GM10248 (cell line): ENCODE results near the gene NIF3L1.

ENCODE experiments used
- CTCF ChIA-PET: fragments of 300-600 bp; sonication (Branson Sonifier 250); formaldehyde crosslinking; extraction: SDS; loops from one replicate; lab custom pipeline; 2021; ENCODE audit warnings: antibody characterized with exemption; lab: Yijun Ruan, JAX
- POLR2A ChIA-PET: fragments of 350-650 bp; sonication (Branson Sonifier 250); formaldehyde crosslinking; extraction: SDS; loops from one replicate; lab custom pipeline; 2020; ENCODE audit warnings: antibody characterized with exemption; lab: Yijun Ruan, JAX
- DNase-seq: peaks from one replicate; pipeline ENCODE4 v3.0.0; 2012; ENCODE audit errors: extremely low spot score
- TF ChIP-seq, protein P1 (sequence below): IDR thresholded peaks from 2 replicates; pipeline ENCODE4 v1.5.1; 2012; ENCODE audit warnings: mild to moderate bottlenecking, low read depth; ENCODE audit errors: extremely low read depth, missing control alignments, control extremely low read depth

NIF3L1 gene

DNA sequence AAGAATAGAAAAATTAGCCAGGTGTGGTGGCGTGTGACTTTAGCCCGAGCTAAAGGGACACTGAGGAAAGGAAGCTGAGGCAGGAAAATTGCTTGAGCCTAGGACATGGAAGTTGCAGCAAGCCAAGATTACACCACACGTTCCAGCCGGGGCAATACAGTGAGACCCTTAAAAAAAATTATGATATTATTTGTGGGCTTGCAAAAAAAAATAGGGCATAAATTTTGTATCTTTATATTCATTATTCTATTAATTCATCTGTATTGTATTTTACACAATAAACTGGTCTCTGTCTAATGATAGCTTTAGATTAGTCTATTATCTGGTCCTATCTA lies 56.2 kb downstream of the NIF3L1 start:
- no peak for DNase-seq
- POLR2A ChIA-PET, result no interaction called here
- CTCF ChIA-PET, result interaction anchor here (0.8 to 2.4 kb wide), 6 partner anchors 9 to 40 kb away, joined by 4 to 5 read pairs (median 4); no protein-coding TSS in a partner anchor

DNA sequence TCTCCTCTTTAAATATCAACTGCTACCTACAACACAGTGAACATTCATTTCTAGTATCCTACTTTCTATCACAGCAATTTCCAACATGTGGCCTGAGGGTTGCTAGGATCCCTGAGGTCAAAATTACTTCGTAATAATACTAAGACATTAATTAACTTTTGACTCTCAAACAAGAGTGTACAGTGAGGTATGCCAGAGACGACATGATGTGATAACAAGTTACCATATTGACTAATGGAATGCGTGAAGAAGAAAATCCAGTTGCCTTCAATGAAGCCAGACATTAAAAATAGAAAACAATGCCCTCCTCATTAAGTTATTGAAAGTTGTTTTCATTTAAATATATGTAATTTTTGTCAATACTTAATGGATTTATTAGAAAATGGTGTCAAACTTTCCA lies 61.2 kb downstream of the NIF3L1 start:
- no peak for DNase-seq
- ChIA-PET CTCF (interaction anchor here (1.0 to 2.5 kb wide), 3 partner anchors 13 to 227 kb away, joined by 3 to 19 read pairs (median 3); partner anchors contain the start of gene ORC2), POLR2A (no interaction called here)
- TF ChIP-seq, protein P1, sequence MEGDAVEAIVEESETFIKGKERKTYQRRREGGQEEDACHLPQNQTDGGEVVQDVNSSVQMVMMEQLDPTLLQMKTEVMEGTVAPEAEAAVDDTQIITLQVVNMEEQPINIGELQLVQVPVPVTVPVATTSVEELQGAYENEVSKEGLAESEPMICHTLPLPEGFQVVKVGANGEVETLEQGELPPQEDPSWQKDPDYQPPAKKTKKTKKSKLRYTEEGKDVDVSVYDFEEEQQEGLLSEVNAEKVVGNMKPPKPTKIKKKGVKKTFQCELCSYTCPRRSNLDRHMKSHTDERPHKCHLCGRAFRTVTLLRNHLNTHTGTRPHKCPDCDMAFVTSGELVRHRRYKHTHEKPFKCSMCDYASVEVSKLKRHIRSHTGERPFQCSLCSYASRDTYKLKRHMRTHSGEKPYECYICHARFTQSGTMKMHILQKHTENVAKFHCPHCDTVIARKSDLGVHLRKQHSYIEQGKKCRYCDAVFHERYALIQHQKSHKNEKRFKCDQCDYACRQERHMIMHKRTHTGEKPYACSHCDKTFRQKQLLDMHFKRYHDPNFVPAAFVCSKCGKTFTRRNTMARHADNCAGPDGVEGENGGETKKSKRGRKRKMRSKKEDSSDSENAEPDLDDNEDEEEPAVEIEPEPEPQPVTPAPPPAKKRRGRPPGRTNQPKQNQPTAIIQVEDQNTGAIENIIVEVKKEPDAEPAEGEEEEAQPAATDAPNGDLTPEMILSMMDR, result no peak

More for the DNA sequence above, 56.2 kb downstream of the NIF3L1 start:
- TF ChIP-seq, protein P1, result no peak
